AG10803 (cell line): ENCODE results near the gene DCAF4.
"Not testable (repeated sequence)": the region's sequence is repeated elsewhere in the genome, so short reads cannot be mapped to it uniquely, and the experiment has no call there.

Source experiments
- DNase-seq: peaks from one replicate; pipeline ENCODE4 v3.0.0; 2010; ENCODE audit warnings: low read depth
- H3K4me3 ChIP-seq: 2 replicates; pipeline ENCODE4 v1.5.1; 2011; ENCODE audit warnings: mild to moderate bottlenecking, low read length, control low read depth
- TF ChIP-seq, protein P1 (sequence below): conservative IDR thresholded peaks from 2 replicates; pipeline ENCODE4 v1.5.1; 2011; ENCODE audit warnings: mild to moderate bottlenecking, low read length, control low read depth, inconsistent platforms

DCAF4 gene

DNA sequence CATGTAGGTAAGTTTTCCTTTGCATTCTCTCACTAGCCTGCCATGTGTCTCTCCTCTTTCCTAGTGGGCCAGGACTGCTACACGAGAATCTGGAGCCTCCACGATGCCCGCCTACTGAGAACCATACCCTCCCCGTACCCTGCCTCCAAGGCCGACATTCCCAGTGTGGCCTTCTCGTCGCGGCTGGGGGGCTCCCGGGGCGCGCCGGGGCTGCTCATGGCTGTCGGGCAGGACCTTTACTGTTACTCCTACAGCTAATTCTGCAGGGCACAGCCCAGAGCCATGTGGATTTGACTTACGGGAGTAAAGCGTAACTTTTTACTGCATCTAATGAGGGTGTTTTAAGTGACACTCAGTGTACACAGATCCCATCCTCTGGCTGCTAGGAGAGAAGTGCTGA lies 32.3 kb downstream of the DCAF4 start:
- TF ChIP-seq, protein P1, sequence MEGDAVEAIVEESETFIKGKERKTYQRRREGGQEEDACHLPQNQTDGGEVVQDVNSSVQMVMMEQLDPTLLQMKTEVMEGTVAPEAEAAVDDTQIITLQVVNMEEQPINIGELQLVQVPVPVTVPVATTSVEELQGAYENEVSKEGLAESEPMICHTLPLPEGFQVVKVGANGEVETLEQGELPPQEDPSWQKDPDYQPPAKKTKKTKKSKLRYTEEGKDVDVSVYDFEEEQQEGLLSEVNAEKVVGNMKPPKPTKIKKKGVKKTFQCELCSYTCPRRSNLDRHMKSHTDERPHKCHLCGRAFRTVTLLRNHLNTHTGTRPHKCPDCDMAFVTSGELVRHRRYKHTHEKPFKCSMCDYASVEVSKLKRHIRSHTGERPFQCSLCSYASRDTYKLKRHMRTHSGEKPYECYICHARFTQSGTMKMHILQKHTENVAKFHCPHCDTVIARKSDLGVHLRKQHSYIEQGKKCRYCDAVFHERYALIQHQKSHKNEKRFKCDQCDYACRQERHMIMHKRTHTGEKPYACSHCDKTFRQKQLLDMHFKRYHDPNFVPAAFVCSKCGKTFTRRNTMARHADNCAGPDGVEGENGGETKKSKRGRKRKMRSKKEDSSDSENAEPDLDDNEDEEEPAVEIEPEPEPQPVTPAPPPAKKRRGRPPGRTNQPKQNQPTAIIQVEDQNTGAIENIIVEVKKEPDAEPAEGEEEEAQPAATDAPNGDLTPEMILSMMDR, result no peak
- no peak overlapping the region for H3K4me3 ChIP-seq
- DNase-seq, result no peak

DNA sequence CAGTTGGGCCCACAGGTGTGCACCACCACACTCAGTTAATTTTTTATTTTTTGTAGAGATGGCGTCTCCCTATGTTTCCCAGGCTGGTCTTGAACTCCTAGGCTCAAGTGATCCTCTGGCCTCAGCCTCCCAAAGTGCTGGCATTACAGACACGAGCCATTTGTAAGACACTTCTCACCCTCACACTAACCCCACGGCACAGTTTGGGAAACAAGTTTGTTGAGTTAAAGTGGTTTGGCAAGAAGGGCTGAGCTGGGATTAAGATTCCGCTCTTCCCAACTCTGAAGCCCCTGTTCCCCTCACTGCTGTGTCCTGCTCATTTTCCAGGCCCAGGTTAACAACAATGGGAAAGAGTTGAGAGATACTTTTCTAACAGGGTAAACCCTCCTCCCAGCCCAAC lies 34.8 kb downstream of the DCAF4 start:
- not testable (repeated sequence) for H3K4me3 ChIP-seq, DNase-seq

DNA sequence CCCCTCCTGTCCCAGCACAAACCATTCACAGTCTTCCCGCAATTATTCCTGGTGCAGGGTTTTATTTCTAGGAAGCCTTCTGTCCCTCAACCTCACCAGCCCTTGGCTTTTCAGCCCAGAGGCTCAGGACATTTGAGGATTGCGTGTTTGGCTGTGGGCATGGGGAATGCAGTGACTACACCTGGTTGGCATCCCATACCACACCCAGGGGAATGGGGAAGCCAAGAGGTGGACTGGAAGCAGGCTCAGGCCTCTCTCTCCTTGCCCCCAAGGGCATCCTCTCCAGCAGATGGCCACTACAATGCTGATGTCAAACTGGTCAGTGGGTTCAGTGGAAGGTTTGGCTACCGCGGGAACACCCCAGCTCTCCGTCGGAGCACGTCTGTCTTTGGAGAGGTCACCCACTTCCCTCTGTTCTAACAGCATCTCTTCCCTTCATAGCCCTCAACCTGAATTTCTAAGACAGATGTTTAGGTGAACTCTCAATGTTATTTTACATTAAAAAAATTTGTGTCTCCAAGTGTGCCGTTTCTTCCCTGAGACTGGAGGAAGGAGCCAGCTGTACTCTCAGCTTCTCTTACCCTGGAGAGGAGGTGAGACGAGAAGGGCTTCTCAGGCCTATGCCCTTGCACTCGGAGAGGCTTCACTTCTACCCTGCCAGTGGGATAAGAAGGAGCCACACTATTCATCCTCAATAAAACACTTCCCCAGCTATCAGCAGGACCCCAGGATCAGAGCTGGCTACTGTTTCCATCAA lies 35.5 kb downstream of the DCAF4 start:
- peak; percentile 33 for DNase-seq
- TF ChIP-seq, protein P1, result no peak
- H3K4me3 ChIP-seq, result no peak overlapping the region

DNA sequence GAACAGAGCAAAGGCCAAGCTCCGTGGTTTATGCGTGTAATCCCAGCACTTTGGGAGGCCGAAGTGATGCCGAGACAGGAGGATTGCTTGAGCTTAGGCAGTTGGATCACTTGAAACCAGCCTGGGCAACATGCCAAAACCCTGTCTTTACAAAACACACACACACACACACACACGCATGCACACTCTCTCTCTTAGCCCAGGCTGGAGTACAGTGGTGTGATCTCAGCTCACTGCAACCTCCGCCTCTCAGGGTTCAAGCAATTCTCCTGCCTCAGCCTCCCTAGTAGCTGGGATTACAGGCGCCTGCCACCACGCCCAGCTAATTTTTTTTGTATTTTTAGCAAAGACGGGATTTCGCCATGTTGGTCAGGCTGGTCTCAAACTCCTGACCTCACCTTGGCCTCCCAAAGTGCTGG lies 36.1 kb downstream of the DCAF4 start:
- H3K4me3 ChIP-seq, result not testable (repeated sequence)
- DNase-seq, result peak; percentile 38

GRCh38 chr14:72962829-72963312 lies 36.6 kb downstream of the DCAF4 start:
- peak; percentile 79 for DNase-seq
- H3K4me3 ChIP-seq, result no peak overlapping the region
- TF ChIP-seq, protein P1, result no peak

DNA sequence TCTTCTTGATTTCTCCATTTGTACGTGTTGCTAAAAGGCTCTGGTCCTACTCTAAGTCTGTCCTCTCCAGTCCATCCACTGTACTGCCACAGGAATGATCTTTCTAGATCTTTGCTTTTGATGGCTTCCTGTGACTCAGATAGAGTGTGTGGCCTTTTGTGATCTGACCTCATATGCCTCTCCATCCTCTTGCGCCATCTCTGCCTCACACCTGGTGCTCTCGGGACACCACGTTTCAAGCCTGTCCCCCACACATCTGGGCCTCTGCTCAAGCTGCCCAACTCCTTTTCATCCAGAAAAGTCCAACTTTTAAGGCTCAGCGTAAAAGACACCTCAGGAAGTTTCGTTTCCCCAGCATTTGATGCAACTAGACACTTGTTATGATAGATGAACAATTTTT lies 39.0 kb downstream of the DCAF4 start:
- H3K4me3 ChIP-seq, result no peak overlapping the region
- TF ChIP-seq, protein P1, result 0 out of 2 replicates have a peak, but pooled peaks have one; percentile 6
- peak; percentile 53 for DNase-seq

- no peak for DNase-seq
- no peak overlapping the region for H3K4me3 ChIP-seq
- TF ChIP-seq, protein P1, result no peak
Observed at GRCh38 chr14:72966038-72966437, 39.8 kb downstream of the DCAF4 start.

DNA sequence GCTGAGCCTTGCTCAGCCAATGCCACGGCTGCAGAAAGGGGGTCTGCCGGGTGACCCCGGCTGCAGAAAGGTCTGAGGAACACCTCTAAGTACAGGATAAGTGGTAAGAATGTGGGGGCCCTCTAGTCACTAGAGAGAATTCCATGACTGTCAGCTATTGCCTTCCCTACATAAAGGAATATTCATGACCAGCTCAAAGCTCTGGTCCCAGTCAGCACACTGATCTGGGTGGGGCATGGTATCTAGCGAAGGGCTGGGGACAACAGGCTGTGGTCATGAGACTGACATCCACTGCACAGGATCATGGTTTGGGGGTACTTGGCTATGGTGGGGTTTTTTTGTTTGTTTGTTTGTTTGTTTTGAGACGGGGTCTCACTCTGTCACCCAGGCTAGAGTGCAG lies 42.1 kb downstream of the DCAF4 start:
- TF ChIP-seq, protein P1, result no peak
- H3K4me3 ChIP-seq, result no peak overlapping the region
- no peak for DNase-seq
